Stimulated activated CD4-positive, alpha-beta T cell treated with anti-CD3 and anti-CD28 coated beads, TNF-alpha, amount 100 ng/mL, for 4 hours (primary cell): ENCODE data around the gene PLK2.

Experiments
- DNase-seq, 3 experiments: peaks; one replicate each; pipeline ENCODE4 v3.0.0-alpha.2; 2020; ENCODE audit warnings: low read depth in 3 of 3

The PLK2 gene

DNA sequence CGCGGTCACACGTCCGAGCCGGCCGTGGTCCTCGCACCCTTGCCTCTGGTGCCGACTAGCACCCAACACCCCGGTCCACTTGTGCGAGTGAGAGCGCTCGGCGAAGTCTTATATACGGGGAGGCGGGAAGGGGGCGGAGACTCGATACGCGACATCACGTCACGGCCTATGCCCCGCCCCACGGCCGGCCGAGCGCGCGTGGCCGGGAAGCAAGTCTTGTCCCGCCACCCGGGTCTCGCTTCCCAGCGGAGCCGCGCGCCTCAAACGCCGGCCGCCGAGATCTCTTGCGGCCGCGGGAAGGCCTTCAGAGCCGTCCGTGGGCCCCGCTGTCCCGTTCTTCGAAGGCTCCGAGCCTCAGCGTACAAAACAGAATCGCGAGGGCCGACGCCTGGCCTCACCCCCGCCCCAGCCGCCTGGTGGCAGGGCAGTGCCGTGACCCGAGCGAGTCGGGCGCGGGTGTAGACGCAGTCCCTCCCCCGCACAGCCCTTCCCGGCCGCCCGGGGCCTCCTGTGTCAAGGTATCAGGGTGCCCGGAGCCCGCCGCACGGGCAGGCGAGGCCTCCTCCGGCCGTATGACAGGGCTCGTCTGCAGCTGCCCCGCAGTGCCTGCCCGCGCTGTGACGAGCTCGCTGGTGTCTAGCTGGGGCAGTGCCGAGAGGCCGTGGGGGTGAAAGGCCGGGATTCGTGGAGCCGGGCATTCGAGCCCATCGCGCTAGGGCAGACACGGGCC, at the start of gene PLK2:
Gene PLK2 (minus strand): TSS at position 85 of the 730 bp plus-strand sequence. CDS start 127 bp downstream, outside the sequence.
- DNase-seq = peak; percentile 91 to 93 (median 92)

DNA sequence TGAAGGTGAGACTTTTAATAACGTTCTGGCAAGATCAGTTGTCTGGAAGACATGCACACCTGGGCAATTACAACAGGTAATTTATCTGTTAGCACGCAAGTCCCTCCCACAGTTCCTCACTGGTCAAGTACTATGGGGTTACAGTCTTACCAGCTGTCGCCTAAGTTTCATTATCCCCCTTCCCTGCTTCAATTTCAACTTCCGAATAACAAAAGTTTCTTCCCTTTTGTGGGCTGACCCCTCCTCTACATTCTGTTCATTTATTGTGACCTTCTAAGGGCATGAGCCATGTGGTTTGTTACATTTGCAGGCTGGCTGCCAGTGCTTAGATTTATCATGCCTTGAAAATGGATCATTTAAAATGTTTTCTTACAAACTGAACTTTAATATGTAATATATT, 47.8 kb upstream of the PLK2 start:
- no peak for DNase-seq

- DNase-seq = no peak
These were observed 46.2 kb upstream of the PLK2 start for GRCh38 chr5:58505971-58506640.

DNA sequence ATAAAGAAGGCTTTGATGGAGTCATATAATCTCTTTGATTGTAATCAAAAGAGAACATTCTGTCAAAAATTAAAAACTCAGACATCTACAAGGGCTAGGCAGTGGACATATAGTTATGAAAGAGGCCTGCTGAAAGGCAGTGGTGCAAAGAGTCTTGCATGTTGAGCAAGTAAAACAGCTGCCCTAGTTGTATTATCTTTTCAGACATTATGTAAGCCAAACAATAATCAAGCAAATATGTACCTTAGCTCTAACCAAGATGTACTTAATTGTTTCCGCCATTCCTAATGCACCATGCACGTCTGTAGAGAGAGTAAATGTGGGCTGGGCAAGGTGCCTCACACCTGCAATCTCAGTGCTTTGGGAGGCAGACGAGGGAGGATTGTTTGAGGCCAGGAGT, 45.6 kb upstream of the PLK2 start:
- no peak for DNase-seq

DNA sequence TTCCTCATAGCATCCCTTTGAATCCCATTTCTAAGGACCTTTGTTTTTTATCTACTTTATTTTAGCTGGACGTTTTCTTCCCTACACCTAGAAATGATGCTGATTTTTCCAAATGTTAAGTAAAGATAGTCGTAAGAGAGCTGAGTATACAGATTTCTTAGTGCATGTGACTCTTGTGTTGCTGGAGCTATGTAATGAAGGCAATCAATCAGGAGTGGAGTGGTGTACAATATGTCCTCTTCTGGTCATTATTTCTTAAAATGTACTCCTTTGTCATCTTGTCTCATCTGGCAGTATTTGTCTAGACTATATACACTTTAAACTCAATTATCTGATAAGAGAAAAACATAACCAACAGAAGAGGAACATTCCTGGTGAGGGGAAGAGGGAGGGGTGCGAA, 44.9 kb upstream of the PLK2 start:
- no peak for DNase-seq

- no peak for DNase-seq
These were observed 43.6 kb upstream of the PLK2 start for GRCh38 chr5:58503390-58504046.

DNA sequence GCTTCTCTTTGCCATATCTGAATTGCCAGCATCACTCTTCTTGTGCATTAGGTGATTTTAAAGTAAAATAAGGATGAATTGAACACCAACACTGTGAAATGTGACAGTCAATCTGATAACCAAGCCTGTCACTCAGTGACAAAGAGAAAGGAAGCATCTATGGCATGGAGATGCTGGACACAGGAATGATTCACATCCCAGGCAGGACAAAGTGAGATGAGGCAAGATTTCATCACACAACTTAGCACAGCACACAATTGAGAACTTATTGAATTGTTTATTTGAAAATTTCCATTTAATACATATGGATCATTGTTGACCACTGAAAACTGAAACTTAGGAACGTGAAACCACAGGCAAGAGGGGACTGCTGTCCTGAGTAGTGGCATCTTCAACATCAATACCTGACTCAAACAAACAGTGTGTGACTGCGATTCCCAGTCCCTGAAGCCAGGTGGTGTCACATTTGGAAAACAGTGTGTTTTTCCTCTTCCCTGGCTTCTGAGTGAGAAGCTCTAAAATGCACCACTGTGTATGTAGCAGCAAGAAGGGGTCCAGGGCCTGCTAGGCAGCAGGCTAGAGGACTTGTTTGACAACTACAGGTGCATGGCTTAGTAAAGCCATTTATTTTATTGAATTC, 42.0 kb upstream of the PLK2 start:
- DNase-seq = no peak

DNA sequence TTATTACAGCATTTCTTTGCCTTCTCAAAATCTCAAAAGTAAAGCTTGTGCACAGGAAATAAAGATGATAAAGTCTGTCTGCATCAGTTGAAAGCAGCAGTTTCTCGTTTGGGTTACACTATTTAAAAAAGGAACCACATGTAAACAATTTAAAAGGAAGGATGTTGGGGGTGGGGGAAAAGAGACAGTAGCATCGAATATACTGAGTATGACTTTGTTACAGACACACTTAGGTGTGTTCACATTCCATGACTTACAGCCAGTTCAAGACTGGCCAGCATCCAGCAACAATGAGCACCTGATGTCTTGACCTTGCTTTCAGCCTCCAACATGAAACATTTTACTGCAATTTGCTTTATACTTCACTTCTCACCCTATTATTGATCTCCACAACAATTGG, 40.1 kb upstream of the PLK2 start:
- DNase-seq = no peak

- no peak for DNase-seq
These were observed 39.3 kb upstream of the PLK2 start for GRCh38 chr5:58499231-58499630.

DNA sequence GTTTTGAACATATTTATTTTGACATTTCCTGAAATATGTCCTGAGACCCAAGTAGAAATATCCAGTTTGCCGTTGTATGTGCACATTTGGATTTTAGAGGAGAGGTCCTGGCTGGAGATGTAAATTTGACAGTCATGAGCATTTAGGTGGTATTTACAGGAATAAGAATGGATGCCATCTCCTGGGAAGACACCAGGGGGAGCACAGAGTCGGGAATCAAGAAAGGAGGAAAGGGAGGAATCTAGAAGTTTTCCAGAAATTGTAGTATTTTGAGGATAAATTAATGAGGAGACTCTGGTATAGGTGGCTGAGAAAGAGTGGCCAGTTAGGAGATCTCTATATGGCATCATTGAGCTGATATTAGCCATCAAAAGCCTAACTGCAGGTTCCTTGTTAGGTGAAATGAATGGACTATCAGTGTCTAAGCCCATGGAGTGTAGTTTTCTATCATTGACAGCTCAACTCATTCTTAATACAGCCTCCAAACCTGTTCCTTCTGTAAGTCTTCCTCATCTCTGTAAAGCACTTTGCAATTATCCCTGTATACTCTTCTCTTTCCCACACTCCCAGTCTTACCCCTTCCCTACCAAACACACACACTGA, 38.6 kb upstream of the PLK2 start:
- no peak for DNase-seq

DNA sequence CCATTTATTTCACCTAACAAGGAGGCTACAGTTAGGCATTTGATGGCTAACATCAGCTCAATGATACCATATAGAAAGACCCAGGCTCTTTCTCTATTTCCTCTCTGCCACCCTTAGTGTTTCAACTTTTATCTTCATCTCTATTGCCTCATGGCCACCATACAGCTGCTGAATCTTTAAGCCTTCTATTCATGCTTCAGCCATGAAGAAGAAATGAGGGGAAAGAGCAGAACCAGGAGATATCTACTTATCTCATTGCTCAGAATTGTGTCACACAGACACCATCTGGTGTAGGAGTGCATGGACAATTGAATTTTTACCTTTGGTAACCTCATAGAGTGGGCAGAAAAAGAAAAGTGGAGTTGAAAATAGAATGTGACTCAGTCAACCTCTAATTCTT, 38.0 kb upstream of the PLK2 start:
- no peak for DNase-seq

DNA sequence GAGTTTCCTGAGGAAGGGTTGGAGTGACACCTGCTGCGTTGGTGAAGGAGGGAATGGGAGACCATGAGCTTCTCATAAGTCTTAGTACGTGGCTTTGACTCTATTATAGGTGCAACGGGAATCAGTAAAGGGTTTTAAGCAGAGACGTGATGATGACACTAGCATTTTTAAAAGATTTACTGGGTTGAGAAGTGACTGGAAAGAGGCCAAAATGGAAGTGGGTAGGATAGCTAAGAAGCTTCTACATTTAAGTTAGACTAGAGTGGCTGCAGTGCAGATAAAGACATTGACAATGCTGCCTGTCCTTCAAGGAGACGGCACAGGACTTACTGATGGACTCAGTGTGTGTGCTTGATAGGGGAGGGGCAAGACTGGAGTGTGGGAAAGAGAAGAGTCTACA, 37.5 kb upstream of the PLK2 start:
- DNase-seq = no peak

DNA sequence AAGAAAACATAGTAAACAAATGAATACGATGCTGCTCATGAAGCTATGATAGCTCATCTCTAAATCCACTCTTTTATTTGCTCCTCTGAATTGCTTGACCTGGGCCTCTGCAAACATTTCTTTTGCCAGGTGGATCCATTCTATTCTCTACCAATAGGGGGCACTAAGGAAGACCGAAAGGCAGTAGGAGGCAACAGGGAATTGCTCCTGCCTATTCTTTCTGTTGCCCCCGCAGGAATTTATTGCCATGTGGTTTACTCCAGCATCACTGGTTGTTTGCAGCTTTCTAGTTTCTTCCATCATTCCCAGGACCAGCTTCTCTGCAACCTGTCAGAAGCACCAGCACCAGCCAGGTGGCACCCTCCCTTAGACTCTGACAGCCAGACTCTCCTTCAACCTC, 36.6 kb upstream of the PLK2 start:
- no peak for DNase-seq

DNA sequence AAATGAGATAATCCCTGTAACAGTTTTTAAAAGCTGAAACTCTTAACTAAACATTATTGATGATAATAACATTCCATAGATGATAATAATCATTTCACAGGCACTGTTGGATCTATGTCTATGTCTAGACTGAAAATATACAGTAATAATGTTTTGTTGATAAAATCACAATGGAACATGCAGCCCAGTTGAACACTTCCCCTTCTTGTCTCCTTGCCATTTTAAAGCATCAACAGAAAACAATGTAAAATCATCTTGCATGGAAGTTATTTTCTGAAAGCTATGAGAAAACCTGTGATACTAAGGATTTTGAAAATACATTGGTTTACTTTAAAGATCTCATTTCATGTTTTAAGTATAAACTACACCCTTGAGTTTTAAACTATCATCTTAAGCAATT, 33.3 kb upstream of the PLK2 start:
- no peak for DNase-seq

- DNase-seq = no peak
These were observed 31.5 kb upstream of the PLK2 start, which contains the start of gene GAPT for GRCh38 chr5:58491216-58491892. Gene GAPT, plus strand, starts transcription at chr5:58491435. Its CDS starts 3,102 bp downstream, at chr5:58494537.

GRCh38 chr5:58490402-58491050, 30.6 kb upstream of the PLK2 start:
- no peak for DNase-seq

- no peak for DNase-seq
These were observed 26.4 kb upstream of the PLK2 start for GRCh38 chr5:58486290-58486689.

DNA sequence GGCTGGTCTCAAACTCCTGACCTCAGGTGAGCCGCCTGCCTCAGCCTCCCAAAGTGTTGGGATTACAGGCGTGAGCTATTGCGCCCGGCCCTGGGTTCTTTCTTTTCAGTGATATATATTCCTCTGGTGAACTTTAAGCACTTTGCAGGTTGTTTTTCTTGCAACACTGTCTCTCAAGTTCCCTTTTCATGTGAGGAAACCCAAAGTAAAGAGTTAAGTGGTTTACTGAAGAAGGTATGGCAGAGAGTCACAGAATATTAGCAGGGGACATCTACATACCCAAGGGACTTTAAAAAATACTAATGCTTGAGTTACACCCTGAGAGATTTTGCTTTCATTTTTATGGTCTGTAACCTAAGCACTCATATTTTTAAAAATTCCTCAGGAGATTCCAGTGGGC, 24.6 kb upstream of the PLK2 start:
- no peak for DNase-seq

DNA sequence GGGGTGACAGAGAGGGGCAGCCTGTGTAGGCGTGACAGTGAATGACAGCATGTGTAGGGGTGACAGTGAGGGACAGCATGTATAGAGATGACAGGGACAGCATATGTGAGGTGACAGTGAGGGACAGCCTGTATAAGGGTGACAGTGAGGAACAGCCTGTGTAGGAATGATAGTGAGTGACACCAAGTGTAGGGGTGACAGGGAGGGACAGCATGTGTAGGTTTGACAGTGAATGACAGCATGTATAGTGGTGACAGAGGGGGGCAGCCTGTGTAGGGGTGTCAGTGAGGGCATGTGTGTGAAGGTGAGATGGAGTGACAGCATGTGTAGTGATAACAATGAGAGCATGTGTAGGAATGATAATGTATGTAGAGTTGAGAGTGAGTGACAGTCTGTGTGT, 22.6 kb upstream of the PLK2 start:
- no peak for DNase-seq

- DNase-seq = no peak
These were observed 21.9 kb upstream of the PLK2 start for GRCh38 chr5:58481828-58482227.
